Endothelial cell of umbilical vein (primary cell): Measurements from ENCODE around the gene FCN2. TPM values are rescaled to one million over a fixed set of nuclear protein-coding genes. Genes with fewer than 3 reads are reported as not detected.

Experiments used
- BruUV-seq: library from RNA; stranded (reverse); fragments of 400-500 nt; replicated peaks from 2 replicates; lab custom pipeline; 2021; lab: Mats Ljungman, UMichigan
- CTCF ChIA-PET: fragments of 300-600, 350-600 bp; sonication (Branson Sonifier 250); formaldehyde crosslinking; loops from one replicate; lab custom pipeline; 2021; ENCODE audit warnings: antibody characterized with exemption, inconsistent platforms; lab: Charles Lee
- POLR2A ChIA-PET: fragments of 300-600, 350-600 bp; sonication (Branson Sonifier 250); formaldehyde crosslinking; loops from one replicate; lab custom pipeline; 2021; ENCODE audit warnings: antibody characterized with exemption, inconsistent platforms; lab: Charles Lee
- DNase-seq: peaks from one replicate; pipeline ENCODE4 v3.0.0-alpha.2; 2011; ENCODE audit warnings: low read depth, low spot score
- FAIRE-seq: peaks from 2 replicates; lab custom pipeline; 2011; peaks lifted over from hg19 to GRCh38; lab: Jason Lieb, UNC
- H2AFZ ChIP-seq: 2 replicates; pipeline ENCODE4 v1.6.0; 2012; ENCODE audit warnings: low read depth, low read length, control low read depth, inconsistent platforms
- H3K27ac ChIP-seq: 2 replicates; pipeline ENCODE4 v1.5.1; 2011; ENCODE audit warnings: low read depth, mild to moderate bottlenecking, control low read depth, low read length, moderate library complexity; ENCODE audit not compliant: insufficient read depth
- H3K27me3 ChIP-seq, 2 experiments: 2 replicates each; pipeline versions ENCODE4 v1.6.0 to v1.6.1; 2011; ENCODE audit warnings: low read length in 2 of 2, mixed read lengths in 1 of 2; ENCODE audit not compliant: control insufficient read depth in 2 of 2, insufficient read depth in 2 of 2
- H3K36me3 ChIP-seq, 2 experiments: 2 replicates in 1 of 2; 3 replicates in 1 of 2; pipeline ENCODE4 v1.5.1; 2011; ENCODE audit warnings: low read length in 2 of 2, mild to moderate bottlenecking in 1 of 2, moderate library complexity in 1 of 2; ENCODE audit not compliant: control insufficient read depth in 2 of 2, insufficient read depth in 2 of 2; ENCODE audit errors: extremely low read depth in 1 of 2
- H3K4me1 ChIP-seq: 3 replicates; pipeline ENCODE4 v1.5.1; 2011; ENCODE audit warnings: mild to moderate bottlenecking, low read length; ENCODE audit not compliant: control insufficient read depth, insufficient read depth; ENCODE audit errors: extremely low read depth
- H3K4me2 ChIP-seq: 2 replicates; pipeline ENCODE4 v1.6.1; 2011; ENCODE audit warnings: low read length, control low read depth, mixed read lengths; ENCODE audit not compliant: insufficient read depth
- H3K4me3 ChIP-seq, 3 experiments: fragments of 200-600 bp in 1 of 3; sonication (generic), shearing (Covaris generic) in 1 of 3; replicated peaks in 1 of 3; 2 replicates each; pipeline ENCODE4 v1.5.1; 2011 to 2016; ENCODE audit warnings: control low read depth in 3 of 3, low read length in 3 of 3, mild to moderate bottlenecking in 2 of 3, inconsistent platforms in 1 of 3, low read depth in 1 of 3, moderate library complexity in 1 of 3; ENCODE audit not compliant: insufficient read depth in 1 of 3
- H3K79me2 ChIP-seq: 2 replicates; pipeline ENCODE4 v1.6.0; 2012; ENCODE audit warnings: low read length, inconsistent platforms; ENCODE audit not compliant: control insufficient read depth, insufficient read depth
- H3K9ac ChIP-seq: replicated peaks from 2 replicates; pipeline ENCODE3; 2011; ENCODE audit warnings: low read length, control low read depth; ENCODE audit not compliant: insufficient read depth; ENCODE audit errors: extremely low read depth
- H3K9me1 ChIP-seq: replicated peaks from 3 replicates; pipeline ENCODE4 v1.6.0; 2011; ENCODE audit warnings: mild to moderate bottlenecking, low read length; ENCODE audit not compliant: control insufficient read depth, insufficient read depth; ENCODE audit errors: extremely low read depth
- H3K9me3 ChIP-seq: replicated peaks from 2 replicates; pipeline ENCODE4 v1.5.1; 2012; ENCODE audit warnings: low read length, inconsistent platforms; ENCODE audit not compliant: control insufficient read depth, insufficient read depth
- H4K20me1 ChIP-seq: replicated peaks from 2 replicates; pipeline ENCODE3; 2011; ENCODE audit warnings: mild to moderate bottlenecking, low read length; ENCODE audit not compliant: control insufficient read depth, insufficient read depth; ENCODE audit errors: extremely low read depth
- EZH2 ChIP-seq: IDR thresholded peaks from 2 replicates; pipeline ENCODE4 v1.6.1; 2012; ENCODE audit warnings: borderline replicate concordance, low read depth, mild to moderate bottlenecking, moderate library complexity, low read length, inconsistent platforms; ENCODE audit not compliant: severe bottlenecking
- FOS ChIP-seq: IDR thresholded peaks from 2 replicates; pipeline ENCODE4 v1.6.1; 2011; ENCODE audit warnings: mild to moderate bottlenecking, low read length, moderate library complexity, borderline replicate concordance; ENCODE audit not compliant: insufficient read depth
- GATA2 ChIP-seq: IDR thresholded peaks from 2 replicates; pipeline ENCODE4 v1.7.0; 2011; ENCODE audit warnings: low read depth, mild to moderate bottlenecking, moderate library complexity, mixed read lengths, low read length; ENCODE audit not compliant: insufficient read length, insufficient read depth
- JUN ChIP-seq: IDR thresholded peaks from 2 replicates; pipeline ENCODE4 v1.6.1; 2011; ENCODE audit warnings: borderline replicate concordance, low read depth; ENCODE audit not compliant: insufficient read length, insufficient read depth
- MYC ChIP-seq: IDR thresholded peaks from one replicate; pipeline ENCODE4 v1.6.1; 2011; ENCODE audit warnings: mild to moderate bottlenecking, low read depth, low read length
- POLR2A ChIP-seq: IDR thresholded peaks from 2 replicates; pipeline ENCODE4 v1.6.1; 2012; ENCODE audit warnings: low read depth, mild to moderate bottlenecking, control low read depth, low read length
- POLR2AphosphoS5 ChIP-seq: IDR thresholded peaks from 2 replicates; pipeline ENCODE4 v1.6.1; 2012; ENCODE audit warnings: low read depth, mild to moderate bottlenecking, control low read depth, low read length, moderate library complexity; ENCODE audit not compliant: insufficient read depth
- dilution Hi-C: fragments of 300-500 bp; cut with MboI; formaldehyde crosslinking; loops from one replicate; pipeline ENCODE4 v1.15.0; 2019; ENCODE audit warnings: low sequenced_read_pairs; ENCODE audit not compliant: extremely low pct_ligation_motif_present
- intact Hi-C: fragments of 100-400 bp; cut with micrococcal nuclease; formaldehyde crosslinking; loops from one replicate; pipeline ENCODE4 v1.10.0; 2022
- polyA plus RNA-seq, 4 experiments: library from polyadenylated mRNA; depleted of rRNA in 3 of 4; stranded (reverse) in 3 of 4; unstranded in 1 of 4; fragments of >200 nt; gene quantifications; 2 replicates each; pipeline versions ENCODE4 v1.2.1 to v1.2.3, GENCODE V29; 2011 to 2012; ENCODE audit warnings: missing spikeins in 1 of 4
- total RNA-seq: library from RNA; stranded (reverse); gene quantifications from 2 replicates; pipeline ENCODE4 v1.2.3, GENCODE V29; 2021
- TF ChIP-seq, protein P1 (sequence below): IDR thresholded peaks from 2 replicates; pipeline ENCODE4 v1.6.1; 2011; ENCODE audit not compliant: insufficient read depth, insufficient read length
- TF ChIP-seq, protein P2 (sequence below), 2 donors: IDR thresholded peaks; 1 replicate in 1 of 2; 2 replicates in 1 of 2; pipeline ENCODE4 v1.5.1; 2011; ENCODE audit warnings: low read length in 2 of 2, mild to moderate bottlenecking in 2 of 2, moderate library complexity in 2 of 2, control low read depth in 1 of 2, inconsistent platforms in 1 of 2, low read depth in 1 of 2; ENCODE audit not compliant: insufficient read depth in 1 of 2; ENCODE audit errors: extremely low read depth in 1 of 2

Gene FCN2
- total and polyA plus RNA-seq, 2 donors (not counting 3 experiments of a cell fraction or from before 2014, with no cell fraction given) = not detected

DNA sequence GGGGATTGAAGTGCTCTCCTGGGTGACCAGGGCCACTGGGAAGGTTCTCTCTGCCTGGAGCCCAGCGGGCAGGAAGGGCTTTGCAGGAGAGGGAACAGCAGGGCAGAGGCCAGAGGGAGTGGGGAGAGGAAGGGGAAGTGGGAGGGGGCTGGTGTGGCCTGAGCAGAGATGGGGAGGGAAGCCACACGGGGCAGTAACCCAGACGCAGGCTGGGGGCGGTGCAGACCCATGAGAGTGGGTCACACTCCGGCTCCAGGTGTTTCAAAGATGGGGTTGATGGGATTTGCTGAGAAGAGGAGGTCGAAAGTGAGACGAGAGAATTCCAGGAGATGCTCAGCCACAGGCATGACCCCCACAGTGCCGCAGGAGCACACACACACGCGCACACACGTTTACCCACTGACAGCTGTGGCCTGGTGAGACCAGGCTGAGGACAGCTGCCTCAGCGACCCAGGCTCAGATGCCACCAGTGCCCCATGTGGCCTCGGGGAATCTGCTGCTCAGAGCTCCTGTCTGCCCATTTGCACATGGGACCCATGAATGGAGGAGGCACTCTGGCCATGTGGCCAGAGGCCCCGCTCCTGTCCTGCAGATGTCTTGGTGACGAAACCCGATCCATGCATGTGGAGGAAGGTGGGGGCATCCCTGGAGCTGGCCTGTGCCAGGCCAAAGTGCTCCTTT is 32.7 kb upstream of the FCN2 start:
- dilution Hi-C loops = no loop called here
- no peak for DNase-seq
- no peak for TF ChIP-seq POLR2A
- TF ChIP-seq, protein P1, sequence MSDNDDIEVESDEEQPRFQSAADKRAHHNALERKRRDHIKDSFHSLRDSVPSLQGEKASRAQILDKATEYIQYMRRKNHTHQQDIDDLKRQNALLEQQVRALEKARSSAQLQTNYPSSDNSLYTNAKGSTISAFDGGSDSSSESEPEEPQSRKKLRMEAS = no peak
- TF ChIP-seq JUN = no peak

DNA sequence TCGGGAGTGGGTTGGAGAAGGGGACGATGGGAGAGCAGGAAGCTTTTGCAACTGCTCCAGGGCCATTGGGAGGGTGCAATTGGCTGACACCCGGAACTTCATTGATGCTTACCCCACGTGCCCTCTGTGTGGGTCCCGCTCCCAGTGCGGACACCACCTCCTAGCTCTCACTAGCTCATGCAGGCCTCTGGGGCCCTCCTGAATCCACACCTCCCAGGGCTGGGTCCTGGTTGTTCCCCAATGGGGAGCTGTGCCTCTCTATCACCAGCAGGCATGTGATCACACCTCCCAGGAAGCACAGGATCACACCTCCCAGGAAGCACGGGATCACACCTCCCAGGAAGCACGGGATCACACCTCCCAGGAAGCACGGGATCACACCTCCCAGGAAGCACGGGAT is 32.1 kb upstream of the FCN2 start:
- intact Hi-C loops = no loop called here
- no peaks in the 10 kb centered on the region for H3K9me1 ChIP-seq
- DNase-seq (no peak), FAIRE-seq (no peak)
- H3K27ac ChIP-seq = no peak overlapping the region
- BruUV-seq = no TSS peak
- H4K20me1 ChIP-seq = no peaks in the 10 kb centered on the region
- peaks cover 0 to 6% of the 10 kb centered on the region in 2 experiments for H3K36me3 ChIP-seq
- H3K27me3 ChIP-seq = no peaks in the 10 kb centered on the region
- H2AFZ ChIP-seq = no peak overlapping the region
- H3K4me1 ChIP-seq = no peaks in the 10 kb centered on the region
- no peaks in the 10 kb centered on the region for H3K79me2 ChIP-seq
- no peak overlapping the region for H3K4me2 ChIP-seq
- no peak for TF ChIP-seq POLR2A
- no peak for TF ChIP-seq FOS
- TF ChIP-seq EZH2 = no peak
- no peak for TF ChIP-seq GATA2
- TF ChIP-seq MYC = no peak
- TF ChIP-seq, protein P2, sequence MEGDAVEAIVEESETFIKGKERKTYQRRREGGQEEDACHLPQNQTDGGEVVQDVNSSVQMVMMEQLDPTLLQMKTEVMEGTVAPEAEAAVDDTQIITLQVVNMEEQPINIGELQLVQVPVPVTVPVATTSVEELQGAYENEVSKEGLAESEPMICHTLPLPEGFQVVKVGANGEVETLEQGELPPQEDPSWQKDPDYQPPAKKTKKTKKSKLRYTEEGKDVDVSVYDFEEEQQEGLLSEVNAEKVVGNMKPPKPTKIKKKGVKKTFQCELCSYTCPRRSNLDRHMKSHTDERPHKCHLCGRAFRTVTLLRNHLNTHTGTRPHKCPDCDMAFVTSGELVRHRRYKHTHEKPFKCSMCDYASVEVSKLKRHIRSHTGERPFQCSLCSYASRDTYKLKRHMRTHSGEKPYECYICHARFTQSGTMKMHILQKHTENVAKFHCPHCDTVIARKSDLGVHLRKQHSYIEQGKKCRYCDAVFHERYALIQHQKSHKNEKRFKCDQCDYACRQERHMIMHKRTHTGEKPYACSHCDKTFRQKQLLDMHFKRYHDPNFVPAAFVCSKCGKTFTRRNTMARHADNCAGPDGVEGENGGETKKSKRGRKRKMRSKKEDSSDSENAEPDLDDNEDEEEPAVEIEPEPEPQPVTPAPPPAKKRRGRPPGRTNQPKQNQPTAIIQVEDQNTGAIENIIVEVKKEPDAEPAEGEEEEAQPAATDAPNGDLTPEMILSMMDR (IDR thresholded peaks at IDR 0.05; ENCODE audit: extremely low read depth in 1 of 2, insufficient read depth in 1 of 2, low read depth in 1 of 2, low read length in 2 of 2) = no peak
- no peak for TF ChIP-seq JUN
- no peak for TF ChIP-seq POLR2AphosphoS5
- TF ChIP-seq, protein P1 = no peak
- no peak overlapping the region for H3K4me3 ChIP-seq
- dilution Hi-C loops = no loop called here
- no peaks in the 10 kb centered on the region for H3K9me3 ChIP-seq
- H3K9ac ChIP-seq = no peak overlapping the region
- ChIA-PET CTCF (no interaction called here), POLR2A (no interaction called here)

More for the DNA sequence above, 32.7 kb upstream of the FCN2 start:
- H3K9ac ChIP-seq = no peak overlapping the region
- H3K27me3 ChIP-seq = no peaks in the 10 kb centered on the region
- no TSS peak for BruUV-seq
- no peak overlapping the region for H3K4me2 ChIP-seq
- H3K9me3 ChIP-seq = no peaks in the 10 kb centered on the region
- no peaks in the 10 kb centered on the region for H3K79me2 ChIP-seq
- H3K27ac ChIP-seq = no peak overlapping the region
- FAIRE-seq = no peak
- intact Hi-C loops = no loop called here
- no peaks in the 10 kb centered on the region for H3K9me1 ChIP-seq
- H3K4me1 ChIP-seq = no peaks in the 10 kb centered on the region
- peaks cover 0 to 7% of the 10 kb centered on the region in 2 experiments for H3K36me3 ChIP-seq
- no peak overlapping the region for H3K4me3 ChIP-seq
- ChIA-PET CTCF (no interaction called here), POLR2A (no interaction called here)
- H2AFZ ChIP-seq = no peak overlapping the region
- no peaks in the 10 kb centered on the region for H4K20me1 ChIP-seq
